Omental fat pad (tissue), 4 donors: ENCODE results near the gene ANKAR. TPM values are rescaled to one million over a fixed set of nuclear protein-coding genes. Genes with fewer than 3 reads are reported as not detected.
"Not testable (repeated sequence)": the region's sequence is repeated elsewhere in the genome, so short reads cannot be mapped to it uniquely, and the experiment has no call there.

Experiments used
- ATAC-seq: fragments of 150-250 bp; one replicate; pipeline ENCODE4 v1.9.1; 2016; ENCODE audit warnings: mild to moderate bottlenecking, moderate library complexity; ENCODE audit not compliant: low FRiP score
- DNase-seq: peaks from one replicate; pipeline ENCODE4 v3.0.0-alpha.2; 2019; ENCODE audit warnings: low spot score
- total RNA-seq, 4 donors: library from RNA; depleted of rRNA; stranded (reverse); fragments of >200 nt; gene quantifications; one replicate each; pipeline ENCODE4 v1.1.0, GENCODE V29; 2016
- TF ChIP-seq, protein P1 (sequence below), 3 donors: fragments of 450-650 bp; IDR thresholded peaks; one replicate each; pipeline ENCODE4 v1.5.1; 2016 to 2017; ENCODE audit warnings: antibody characterized with exemption in 3 of 3, mild to moderate bottlenecking in 3 of 3, moderate library complexity in 2 of 3

The ANKAR gene
- total RNA-seq, 4 donors from 2014 or later, result 7.3 to 19.4 (median 10.8) TPM

DNA sequence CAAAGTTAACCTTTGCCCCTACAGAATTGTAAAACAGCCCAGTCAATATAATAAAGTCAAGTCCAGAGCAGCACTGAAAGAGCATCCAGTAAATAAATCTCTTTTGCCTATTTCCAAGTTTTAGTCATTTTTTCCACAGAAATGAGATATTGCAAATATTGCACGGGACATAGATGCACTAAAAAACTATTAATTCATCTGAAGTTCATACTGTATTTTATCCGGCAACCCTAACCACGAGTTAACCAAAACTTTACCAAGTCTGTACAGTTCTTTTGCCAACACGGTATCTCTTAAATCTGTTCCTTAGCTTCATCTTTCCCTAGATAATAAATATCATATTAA, 13.7 kb upstream of the ANKAR start:
- ATAC-seq (no peak), DNase-seq (no peak)
- TF ChIP-seq, protein P1, sequence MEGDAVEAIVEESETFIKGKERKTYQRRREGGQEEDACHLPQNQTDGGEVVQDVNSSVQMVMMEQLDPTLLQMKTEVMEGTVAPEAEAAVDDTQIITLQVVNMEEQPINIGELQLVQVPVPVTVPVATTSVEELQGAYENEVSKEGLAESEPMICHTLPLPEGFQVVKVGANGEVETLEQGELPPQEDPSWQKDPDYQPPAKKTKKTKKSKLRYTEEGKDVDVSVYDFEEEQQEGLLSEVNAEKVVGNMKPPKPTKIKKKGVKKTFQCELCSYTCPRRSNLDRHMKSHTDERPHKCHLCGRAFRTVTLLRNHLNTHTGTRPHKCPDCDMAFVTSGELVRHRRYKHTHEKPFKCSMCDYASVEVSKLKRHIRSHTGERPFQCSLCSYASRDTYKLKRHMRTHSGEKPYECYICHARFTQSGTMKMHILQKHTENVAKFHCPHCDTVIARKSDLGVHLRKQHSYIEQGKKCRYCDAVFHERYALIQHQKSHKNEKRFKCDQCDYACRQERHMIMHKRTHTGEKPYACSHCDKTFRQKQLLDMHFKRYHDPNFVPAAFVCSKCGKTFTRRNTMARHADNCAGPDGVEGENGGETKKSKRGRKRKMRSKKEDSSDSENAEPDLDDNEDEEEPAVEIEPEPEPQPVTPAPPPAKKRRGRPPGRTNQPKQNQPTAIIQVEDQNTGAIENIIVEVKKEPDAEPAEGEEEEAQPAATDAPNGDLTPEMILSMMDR (IDR thresholded peaks at IDR 0.05), result no peak

- DNase-seq, result peak; percentile 96
- TF ChIP-seq, protein P1 (IDR thresholded peaks at IDR 0.05), result peak in 2 of 3 donors; percentile 91 to 96
- peak; percentile 100 for ATAC-seq
Observed at GRCh38 chr2:189661148-189661956, 13.1 kb upstream of the ANKAR start, which contains the start of gene ASNSD1. TSS of gene ASNSD1 (plus strand) at chr2:189661459. CDS start at chr2:189666133, 4,674 bp downstream.

- TF ChIP-seq, protein P1 (IDR thresholded peaks at IDR 0.05), result no peak
- no peak for ATAC-seq
- no peak for DNase-seq
Observed at GRCh38 chr2:189661957-189662321, 12.5 kb upstream of the ANKAR start.

DNA sequence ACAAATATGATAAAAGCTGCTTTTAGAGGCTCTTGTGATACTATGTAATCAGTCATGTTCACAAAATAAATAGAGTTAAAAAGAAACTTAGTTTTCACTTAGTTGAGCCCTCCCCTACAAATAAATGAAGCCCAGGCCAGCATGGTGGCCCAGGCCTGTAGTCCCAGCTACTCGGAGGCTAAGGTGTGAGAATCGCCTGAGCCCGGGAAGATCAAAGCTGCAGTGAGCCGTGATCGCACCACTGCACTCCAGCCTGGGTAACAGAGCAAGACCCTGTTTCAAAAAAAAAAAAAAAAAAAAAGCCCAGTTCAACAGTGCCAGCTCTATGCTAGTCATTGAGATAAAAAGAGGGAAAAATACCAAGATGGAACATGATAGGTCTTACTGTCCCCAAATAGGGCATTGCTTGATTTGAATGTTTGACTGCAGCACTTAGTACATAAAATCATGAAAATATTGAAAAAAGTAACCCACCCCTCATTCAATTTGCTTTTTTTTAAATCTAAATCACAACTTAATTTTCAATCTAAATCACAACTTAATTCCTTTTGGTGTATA, 11.7 kb upstream of the ANKAR start:
- DNase-seq (no peak), ATAC-seq (no peak)
- TF ChIP-seq, protein P1 (IDR thresholded peaks at IDR 0.05), result no peak

DNA sequence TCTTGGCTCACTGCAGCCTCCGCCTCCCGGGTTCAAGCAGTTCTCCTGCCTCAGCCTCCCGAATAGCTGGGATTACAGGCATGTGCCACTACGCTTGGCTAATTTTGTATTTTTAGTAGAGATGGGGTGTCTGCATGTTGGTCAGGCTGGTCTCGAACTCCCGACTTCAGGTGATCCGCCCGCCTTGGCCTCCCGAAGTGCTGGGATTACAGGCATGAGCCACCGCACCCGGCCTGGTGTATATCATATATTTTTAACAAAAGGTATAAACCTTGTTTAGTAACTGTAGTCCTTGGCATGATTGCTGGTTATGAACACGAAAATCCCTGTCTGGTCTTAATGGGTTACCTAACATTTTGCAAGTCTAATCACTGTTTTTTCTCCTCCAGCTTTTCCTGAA, 11.2 kb upstream of the ANKAR start:
- not testable (repeated sequence) for DNase-seq, ATAC-seq

GRCh38 chr2:189669913-189670312, 4.6 kb upstream of the ANKAR start:
- TF ChIP-seq, protein P1 (IDR thresholded peaks at IDR 0.05), result no peak
- ATAC-seq (no peak), DNase-seq (no peak)

GRCh38 chr2:189673661-189674373, 653 bp upstream of the ANKAR start:
- TF ChIP-seq, protein P1 (IDR thresholded peaks at IDR 0.05), result no peak
- DNase-seq, result no peak
- peak; percentile 45 for ATAC-seq
